ENCODE measurements around the gene CD79A.

CD79A gene

DNA sequence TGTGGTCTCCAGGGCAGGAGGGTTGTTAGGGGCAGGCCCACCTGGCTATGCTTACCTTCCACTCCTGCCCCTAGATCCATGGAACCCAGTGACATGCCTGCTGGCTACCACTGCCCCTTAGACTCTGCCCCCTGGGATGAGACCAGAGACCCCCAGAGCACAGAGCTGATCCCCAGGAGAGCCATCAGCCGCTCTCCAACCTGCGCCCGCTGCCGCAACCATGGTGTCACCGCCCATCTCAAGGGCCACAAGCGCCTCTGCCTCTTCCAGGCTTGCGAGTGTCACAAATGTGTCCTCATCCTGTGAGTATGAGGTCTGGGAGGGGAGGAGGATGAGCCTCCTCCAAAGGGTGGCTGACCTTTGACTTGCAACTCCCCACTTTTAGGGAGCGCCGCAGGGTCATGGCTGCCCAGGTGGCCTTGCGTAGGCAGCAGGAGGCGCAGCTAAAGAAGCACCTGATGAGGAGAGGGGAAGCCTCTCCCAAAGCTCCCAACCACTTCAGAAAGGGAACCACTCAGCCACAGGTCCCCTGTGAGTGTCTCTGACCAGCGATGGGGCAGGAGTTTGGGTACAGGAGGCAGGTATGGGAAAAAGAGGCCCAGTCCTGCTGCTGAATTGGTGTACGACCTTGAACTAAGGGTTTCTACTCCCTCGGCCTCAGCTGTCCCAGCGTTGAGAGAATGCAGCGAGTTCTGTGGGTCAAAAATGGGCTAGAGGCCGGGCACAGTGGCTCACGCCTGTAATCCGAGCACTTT is 29.6 kb upstream of the CD79A start:
- Histone ChIP-seq H3K4me3 (no peak overlapping the region), H3K9ac (ENCODE audit: insufficient read length) (no peak overlapping the region), H3K36me3 (ENCODE audit: insufficient read depth, low read length) (no peaks in the 10 kb centered on the region), H3K27ac (no peak overlapping the region), H3K9me3 (ENCODE audit: low read depth, low read length) (no peaks in the 10 kb centered on the region)
- TF ChIP-seq FOXP2 (optimal IDR thresholded peaks at IDR 0.05; ENCODE audit: control extremely low read depth, extremely low read length, insufficient read depth) (no peak), EZH2 (IDR thresholded peaks at IDR 0.05) (no peak), POLR2AphosphoS5 (IDR thresholded peaks at IDR 0.05; ENCODE audit: borderline replicate concordance, low read depth, low read length) (no peak)
- DNase-seq (ENCODE audit: low read depth, low spot score): no peak

DNA sequence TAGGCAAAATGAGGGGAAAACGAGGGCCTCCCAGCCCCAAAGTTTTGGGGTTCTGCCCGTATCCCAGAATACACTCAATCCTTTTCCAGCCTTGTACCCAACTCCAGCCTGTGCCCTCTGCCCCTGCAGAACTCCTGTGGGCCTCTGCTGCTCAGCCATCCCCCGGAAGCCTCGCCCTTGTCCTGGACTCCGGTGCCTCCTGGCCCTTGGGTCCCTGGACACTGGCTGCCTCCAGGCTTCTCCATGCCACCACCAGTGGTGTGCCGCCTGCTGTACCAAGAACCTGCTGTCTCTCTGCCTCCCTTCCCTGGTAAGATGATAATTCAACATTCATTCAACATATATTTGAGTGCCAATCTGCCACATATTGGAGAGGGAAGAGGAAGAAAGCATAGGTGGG is 28.4 kb upstream of the CD79A start:
- Histone ChIP-seq H3K4me3 (no peak overlapping the region), H3K36me3 (ENCODE audit: insufficient read depth, low read length) (no peaks in the 10 kb centered on the region), H3K27ac (no peak overlapping the region), H3K9me3 (ENCODE audit: low read depth, low read length) (no peaks in the 10 kb centered on the region), H3K9ac (ENCODE audit: insufficient read length) (no peak overlapping the region)
- DNase-seq (ENCODE audit: low read depth, low spot score): no peak
- no peak for TF ChIP-seq FOXP2 (optimal IDR thresholded peaks at IDR 0.05; ENCODE audit: control extremely low read depth, extremely low read length, insufficient read depth)

DNA sequence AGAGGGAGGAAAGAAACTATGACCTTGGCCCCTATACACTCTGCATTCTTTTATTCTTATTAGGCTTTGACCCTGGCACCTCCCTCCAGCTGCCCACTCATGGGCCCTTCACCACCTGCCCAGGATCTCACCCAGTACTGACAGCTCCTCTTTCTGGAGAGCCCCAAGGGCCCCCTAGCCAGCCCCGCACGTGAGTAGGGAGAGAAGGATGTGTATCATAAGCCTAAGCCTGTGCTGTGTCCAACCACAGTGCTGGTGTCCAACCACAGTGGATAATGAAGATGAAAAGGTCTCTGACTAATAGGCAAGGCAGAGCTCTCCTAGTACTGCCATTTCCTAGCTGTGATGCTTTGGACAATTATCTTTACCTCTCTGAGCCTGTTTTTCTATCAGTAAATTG is 28.0 kb upstream of the CD79A start:
- no peak for TF ChIP-seq EZH2 (IDR thresholded peaks at IDR 0.05)
- TF ChIP-seq POLR2AphosphoS5 (IDR thresholded peaks at IDR 0.05; ENCODE audit: borderline replicate concordance, low read depth, low read length): no peak
- TF ChIP-seq FOXP2 (optimal IDR thresholded peaks at IDR 0.05; ENCODE audit: control extremely low read depth, extremely low read length, insufficient read depth): no peak
- no peaks in the 10 kb centered on the region for H3K36me3 ChIP-seq (ENCODE audit: insufficient read depth, low read length)

DNA sequence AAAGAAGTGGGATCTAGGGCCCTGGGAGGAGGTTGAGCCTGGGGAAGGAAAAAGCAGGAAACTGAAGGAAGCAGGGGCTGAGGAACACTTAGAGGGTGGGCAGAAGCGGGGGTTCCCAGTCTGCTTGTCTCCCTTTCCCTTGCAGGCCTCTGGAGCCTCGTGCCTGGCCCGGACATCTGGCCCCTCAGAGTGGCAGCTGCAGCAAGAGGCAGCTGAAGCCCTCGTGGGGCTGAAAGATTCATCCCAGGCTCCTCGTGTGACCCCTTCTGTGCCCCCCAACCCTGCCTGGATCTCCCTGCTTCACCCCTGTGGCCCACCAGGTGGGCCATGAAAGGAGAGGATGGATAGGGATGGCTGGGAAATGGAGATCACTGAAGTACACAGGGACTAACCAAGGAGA is 26.7 kb upstream of the CD79A start:
- Histone ChIP-seq H3K36me3 (ENCODE audit: insufficient read depth, low read length) (no peaks in the 10 kb centered on the region), H3K27ac (no peak overlapping the region), H3K4me3 (no peak overlapping the region), H3K9me3 (ENCODE audit: low read depth, low read length) (no peaks in the 10 kb centered on the region), H3K9ac (ENCODE audit: insufficient read length) (no peak overlapping the region)
- DNase-seq (ENCODE audit: low read depth, low spot score): no peak
- TF ChIP-seq EZH2 (IDR thresholded peaks at IDR 0.05): no peak
- TF ChIP-seq FOXP2 (optimal IDR thresholded peaks at IDR 0.05; ENCODE audit: control extremely low read depth, extremely low read length, insufficient read depth): no peak
- TF ChIP-seq POLR2AphosphoS5 (IDR thresholded peaks at IDR 0.05; ENCODE audit: borderline replicate concordance, low read depth, low read length): no peak

More for the DNA sequence above, 28.0 kb upstream of the CD79A start:
- Histone ChIP-seq H3K9ac (ENCODE audit: insufficient read length) (no peak overlapping the region), H3K27ac (no peak overlapping the region), H3K4me3 (no peak overlapping the region), H3K9me3 (ENCODE audit: low read depth, low read length) (no peaks in the 10 kb centered on the region)
- DNase-seq (ENCODE audit: low read depth, low spot score): no peak

- Histone ChIP-seq H3K36me3 (ENCODE audit: insufficient read depth, low read length) (no peaks in the 10 kb centered on the region), H3K9me3 (ENCODE audit: low read depth, low read length) (no peaks in the 10 kb centered on the region), H3K4me3 (no peak overlapping the region), H3K9ac (ENCODE audit: insufficient read length) (no peak overlapping the region), H3K27ac (no peak overlapping the region)
- DNase-seq (ENCODE audit: low read depth, low spot score): no peak
- TF ChIP-seq POLR2AphosphoS5 (IDR thresholded peaks at IDR 0.05; ENCODE audit: borderline replicate concordance, low read depth, low read length) (no peak), FOXP2 (optimal IDR thresholded peaks at IDR 0.05; ENCODE audit: control extremely low read depth, extremely low read length, insufficient read depth) (no peak), EZH2 (IDR thresholded peaks at IDR 0.05) (no peak)
These were observed 25.6 kb upstream of the CD79A start for GRCh38 chr19:41851456-41851855.

GRCh38 chr19:41853344-41853743 is 23.7 kb upstream of the CD79A start:
- no peak overlapping the region for H3K9ac ChIP-seq (ENCODE audit: insufficient read length)
- DNase-seq (ENCODE audit: low read depth, low spot score): no peak
- no peak overlapping the region for H3K4me3 ChIP-seq

GRCh38 chr19:41853768-41854167 is 23.3 kb upstream of the CD79A start:
- no peaks in the 10 kb centered on the region for H3K9me3 ChIP-seq (ENCODE audit: low read depth, low read length)
- H3K27ac ChIP-seq: no peak overlapping the region
- no peak for DNase-seq (ENCODE audit: low read depth, low spot score)
- H3K9ac ChIP-seq (ENCODE audit: insufficient read length): no peak overlapping the region
- TF ChIP-seq FOXP2 (optimal IDR thresholded peaks at IDR 0.05; ENCODE audit: control extremely low read depth, extremely low read length, insufficient read depth): no peak
- no peak for TF ChIP-seq EZH2 (IDR thresholded peaks at IDR 0.05)
- TF ChIP-seq POLR2AphosphoS5 (IDR thresholded peaks at IDR 0.05; ENCODE audit: borderline replicate concordance, low read depth, low read length): no peak
- no peaks in the 10 kb centered on the region for H3K36me3 ChIP-seq (ENCODE audit: insufficient read depth, low read length)
- H3K4me3 ChIP-seq: no peak overlapping the region

More at GRCh38 chr19:41853344-41853743, 23.7 kb upstream of the CD79A start:
- TF ChIP-seq POLR2AphosphoS5 (IDR thresholded peaks at IDR 0.05; ENCODE audit: borderline replicate concordance, low read depth, low read length) (no peak), EZH2 (IDR thresholded peaks at IDR 0.05) (no peak), FOXP2 (optimal IDR thresholded peaks at IDR 0.05; ENCODE audit: control extremely low read depth, extremely low read length, insufficient read depth) (no peak)
- Histone ChIP-seq H3K9me3 (ENCODE audit: low read depth, low read length) (no peaks in the 10 kb centered on the region), H3K27ac (no peak overlapping the region), H3K36me3 (ENCODE audit: insufficient read depth, low read length) (no peaks in the 10 kb centered on the region)

- peak overlapping the region; percentile 100 for H3K4me3 ChIP-seq
- no peak for DNase-seq (ENCODE audit: low read depth, low spot score)
- peak overlapping the region; percentile 70 for H3K9ac ChIP-seq (ENCODE audit: insufficient read length)
- H3K36me3 ChIP-seq (ENCODE audit: insufficient read depth, low read length): peaks cover 38% of the 10 kb centered on the region
- H3K27ac ChIP-seq: peak overlapping the region; percentile 1
- TF ChIP-seq FOXP2 (optimal IDR thresholded peaks at IDR 0.05; ENCODE audit: control extremely low read depth, extremely low read length, insufficient read depth) (no peak), EZH2 (IDR thresholded peaks at IDR 0.05) (no peak), POLR2AphosphoS5 (IDR thresholded peaks at IDR 0.05; ENCODE audit: borderline replicate concordance, low read depth, low read length) (peak; percentile 60)
- no peaks in the 10 kb centered on the region for H3K9me3 ChIP-seq (ENCODE audit: low read depth, low read length)
These were observed 17.9 kb upstream of the CD79A start for GRCh38 chr19:41859213-41859617.
